WERI-Rb-1 (cell line): ENCODE measurements around the gene KCNB1.

Experiments used
- DNase-seq: peaks from one replicate; pipeline ENCODE4 v3.0.0-alpha.2; 2020
- H3K27ac ChIP-seq: fragments of 250-450 bp; sonication (Bioruptor Pico); 2 replicates; pipeline ENCODE4 v1.5.1; 2020; ENCODE audit warnings: mild to moderate bottlenecking, moderate library complexity
- H3K27me3 ChIP-seq: fragments of 250-450 bp; sonication (Bioruptor Pico); 2 replicates; pipeline ENCODE4 v1.5.1; 2021; ENCODE audit warnings: mild to moderate bottlenecking, low read depth, moderate library complexity; ENCODE audit not compliant: insufficient read depth, severe bottlenecking
- H3K36me3 ChIP-seq: fragments of 250-450 bp; sonication (Bioruptor Pico); 2 replicates; pipeline ENCODE4 v1.5.1; 2020; ENCODE audit warnings: mild to moderate bottlenecking, moderate library complexity
- H3K4me3 ChIP-seq: 2 replicates; pipeline ENCODE4 v1.5.1; 2011; ENCODE audit warnings: low read depth, mild to moderate bottlenecking, control low read depth, low read length
- H3K9me3 ChIP-seq: fragments of 250-450 bp; sonication (Bioruptor Pico); 2 replicates; pipeline ENCODE4 v1.5.1; 2021; ENCODE audit warnings: mild to moderate bottlenecking, moderate library complexity; ENCODE audit not compliant: severe bottlenecking
- CTCF ChIP-seq: IDR thresholded peaks from 2 replicates; pipeline ENCODE4 v1.5.1; 2011; ENCODE audit warnings: low read depth, mild to moderate bottlenecking, control low read depth, inconsistent platforms, low read length

KCNB1 gene

GRCh38 chr20:49446808-49447207 lies 35.7 kb downstream of the KCNB1 start:
- H3K27me3 ChIP-seq: no peaks in the 10 kb centered on the region
- no peak overlapping the region for H3K27ac ChIP-seq
- H3K9me3 ChIP-seq: no peaks in the 10 kb centered on the region
- H3K36me3 ChIP-seq: peaks cover 8% of the 10 kb centered on the region
- no peak overlapping the region for H3K4me3 ChIP-seq
- peak; percentile 36 for DNase-seq
- no peak for TF ChIP-seq CTCF

- H3K4me3 ChIP-seq: no peak overlapping the region
- DNase-seq: no peak
- H3K27ac ChIP-seq: no peak overlapping the region
- H3K9me3 ChIP-seq: no peaks in the 10 kb centered on the region
- H3K27me3 ChIP-seq: no peaks in the 10 kb centered on the region
- H3K36me3 ChIP-seq: peaks cover 8% of the 10 kb centered on the region
- TF ChIP-seq CTCF: no peak
These were observed 36.4 kb downstream of the KCNB1 start for GRCh38 chr20:49446080-49446479.

GRCh38 chr20:49445176-49445575 lies 37.3 kb downstream of the KCNB1 start:
- no peak overlapping the region for H3K27ac ChIP-seq
- H3K9me3 ChIP-seq: no peaks in the 10 kb centered on the region
- no peak overlapping the region for H3K4me3 ChIP-seq
- no peak for TF ChIP-seq CTCF
- H3K27me3 ChIP-seq: no peaks in the 10 kb centered on the region
- no peak for DNase-seq
- H3K36me3 ChIP-seq: peaks cover 8% of the 10 kb centered on the region; the same call in 1 of the 2 replicates

GRCh38 chr20:49444553-49444990 lies 37.9 kb downstream of the KCNB1 start:
- Histone ChIP-seq H3K4me3 (no peak overlapping the region), H3K36me3 (peaks cover 8% of the 10 kb centered on the region; the same call in 1 of the 2 replicates), H3K27me3 (no peaks in the 10 kb centered on the region), H3K27ac (no peak overlapping the region), H3K9me3 (no peaks in the 10 kb centered on the region)
- no peak for TF ChIP-seq CTCF
- DNase-seq: no peak

GRCh38 chr20:49437057-49437456 lies 45.4 kb downstream of the KCNB1 start:
- no peak for TF ChIP-seq CTCF
- Histone ChIP-seq H3K27ac (no peak overlapping the region), H3K9me3 (no peaks in the 10 kb centered on the region), H3K36me3 (0 out of 2 replicates have a peak, but pooled peaks cover 5% of the 10 kb centered on the region), H3K4me3 (no peak overlapping the region), H3K27me3 (no peaks in the 10 kb centered on the region)
- DNase-seq: no peak

- Histone ChIP-seq H3K27ac (no peak overlapping the region), H3K36me3 (0 out of 2 replicates have a peak, but pooled peaks cover 5% of the 10 kb centered on the region), H3K27me3 (no peaks in the 10 kb centered on the region), H3K9me3 (no peaks in the 10 kb centered on the region), H3K4me3 (no peak overlapping the region)
- TF ChIP-seq CTCF: peak; percentile 37; the same call in 1 of the 2 replicates
- DNase-seq: peak; percentile 17
These were observed 46.8 kb downstream of the KCNB1 start for GRCh38 chr20:49435639-49436038.
